Endothelial cell of umbilical vein (primary cell): Measurements from ENCODE around the gene CHST7. TPM values are rescaled to one million over a fixed set of nuclear protein-coding genes. Genes with fewer than 3 reads are reported as not detected.

ENCODE experiments used
- BruUV-seq: library from RNA; stranded (reverse); fragments of 400-500 nt; replicated peaks from 2 replicates; lab custom pipeline; 2021; lab: Mats Ljungman, UMichigan
- CTCF ChIA-PET: fragments of 300-600, 350-600 bp; sonication (Branson Sonifier 250); formaldehyde crosslinking; loops from one replicate; lab custom pipeline; 2021; ENCODE audit warnings: antibody characterized with exemption, inconsistent platforms; lab: Charles Lee
- POLR2A ChIA-PET: fragments of 300-600, 350-600 bp; sonication (Branson Sonifier 250); formaldehyde crosslinking; loops from one replicate; lab custom pipeline; 2021; ENCODE audit warnings: antibody characterized with exemption, inconsistent platforms; lab: Charles Lee
- DNase-seq: peaks from one replicate; pipeline ENCODE4 v3.0.0-alpha.2; 2011; ENCODE audit warnings: low read depth, low spot score
- FAIRE-seq: peaks from 2 replicates; lab custom pipeline; 2011; peaks lifted over from hg19 to GRCh38; lab: Jason Lieb, UNC
- H2AFZ ChIP-seq: 2 replicates; pipeline ENCODE4 v1.6.0; 2012; ENCODE audit warnings: low read depth, low read length, control low read depth, inconsistent platforms
- H3K27ac ChIP-seq: 2 replicates; pipeline ENCODE4 v1.5.1; 2011; ENCODE audit warnings: low read depth, mild to moderate bottlenecking, control low read depth, low read length, moderate library complexity; ENCODE audit not compliant: insufficient read depth
- H3K27me3 ChIP-seq, 2 experiments: 2 replicates each; pipeline versions ENCODE4 v1.6.0 to v1.6.1; 2011; ENCODE audit warnings: low read length in 2 of 2, mixed read lengths in 1 of 2; ENCODE audit not compliant: control insufficient read depth in 2 of 2, insufficient read depth in 2 of 2
- H3K36me3 ChIP-seq, 2 experiments: 2 replicates in 1 of 2; 3 replicates in 1 of 2; pipeline ENCODE4 v1.5.1; 2011; ENCODE audit warnings: low read length in 2 of 2, mild to moderate bottlenecking in 1 of 2, moderate library complexity in 1 of 2; ENCODE audit not compliant: control insufficient read depth in 2 of 2, insufficient read depth in 2 of 2; ENCODE audit errors: extremely low read depth in 1 of 2
- H3K4me1 ChIP-seq: 3 replicates; pipeline ENCODE4 v1.5.1; 2011; ENCODE audit warnings: mild to moderate bottlenecking, low read length; ENCODE audit not compliant: control insufficient read depth, insufficient read depth; ENCODE audit errors: extremely low read depth
- H3K4me2 ChIP-seq: 2 replicates; pipeline ENCODE4 v1.6.1; 2011; ENCODE audit warnings: low read length, control low read depth, mixed read lengths; ENCODE audit not compliant: insufficient read depth
- H3K4me3 ChIP-seq, 3 experiments: fragments of 200-600 bp in 1 of 3; sonication (generic), shearing (Covaris generic) in 1 of 3; replicated peaks in 1 of 3; 2 replicates each; pipeline ENCODE4 v1.5.1; 2011 to 2016; ENCODE audit warnings: control low read depth in 3 of 3, low read length in 3 of 3, mild to moderate bottlenecking in 2 of 3, inconsistent platforms in 1 of 3, low read depth in 1 of 3, moderate library complexity in 1 of 3; ENCODE audit not compliant: insufficient read depth in 1 of 3
- H3K79me2 ChIP-seq: 2 replicates; pipeline ENCODE4 v1.6.0; 2012; ENCODE audit warnings: low read length, inconsistent platforms; ENCODE audit not compliant: control insufficient read depth, insufficient read depth
- H3K9ac ChIP-seq: replicated peaks from 2 replicates; pipeline ENCODE3; 2011; ENCODE audit warnings: low read length, control low read depth; ENCODE audit not compliant: insufficient read depth; ENCODE audit errors: extremely low read depth
- H3K9me1 ChIP-seq: replicated peaks from 3 replicates; pipeline ENCODE4 v1.6.0; 2011; ENCODE audit warnings: mild to moderate bottlenecking, low read length; ENCODE audit not compliant: control insufficient read depth, insufficient read depth; ENCODE audit errors: extremely low read depth
- H3K9me3 ChIP-seq: replicated peaks from 2 replicates; pipeline ENCODE4 v1.5.1; 2012; ENCODE audit warnings: low read length, inconsistent platforms; ENCODE audit not compliant: control insufficient read depth, insufficient read depth
- H4K20me1 ChIP-seq: replicated peaks from 2 replicates; pipeline ENCODE3; 2011; ENCODE audit warnings: mild to moderate bottlenecking, low read length; ENCODE audit not compliant: control insufficient read depth, insufficient read depth; ENCODE audit errors: extremely low read depth
- CTCF ChIP-seq, 2 donors: IDR thresholded peaks; 1 replicate in 1 of 2; 2 replicates in 1 of 2; pipeline ENCODE4 v1.5.1; 2011; ENCODE audit warnings: low read length in 2 of 2, mild to moderate bottlenecking in 2 of 2, moderate library complexity in 2 of 2, control low read depth in 1 of 2, inconsistent platforms in 1 of 2, low read depth in 1 of 2; ENCODE audit not compliant: insufficient read depth in 1 of 2; ENCODE audit errors: extremely low read depth in 1 of 2
- EZH2 ChIP-seq: IDR thresholded peaks from 2 replicates; pipeline ENCODE4 v1.6.1; 2012; ENCODE audit warnings: borderline replicate concordance, low read depth, mild to moderate bottlenecking, moderate library complexity, low read length, inconsistent platforms; ENCODE audit not compliant: severe bottlenecking
- FOS ChIP-seq: IDR thresholded peaks from 2 replicates; pipeline ENCODE4 v1.6.1; 2011; ENCODE audit warnings: mild to moderate bottlenecking, low read length, moderate library complexity, borderline replicate concordance; ENCODE audit not compliant: insufficient read depth
- GATA2 ChIP-seq: IDR thresholded peaks from 2 replicates; pipeline ENCODE4 v1.7.0; 2011; ENCODE audit warnings: low read depth, mild to moderate bottlenecking, moderate library complexity, mixed read lengths, low read length; ENCODE audit not compliant: insufficient read length, insufficient read depth
- JUN ChIP-seq: IDR thresholded peaks from 2 replicates; pipeline ENCODE4 v1.6.1; 2011; ENCODE audit warnings: borderline replicate concordance, low read depth; ENCODE audit not compliant: insufficient read length, insufficient read depth
- MAX ChIP-seq: IDR thresholded peaks from 2 replicates; pipeline ENCODE4 v1.6.1; 2011; ENCODE audit not compliant: insufficient read depth, insufficient read length
- MYC ChIP-seq: IDR thresholded peaks from one replicate; pipeline ENCODE4 v1.6.1; 2011; ENCODE audit warnings: mild to moderate bottlenecking, low read depth, low read length
- POLR2A ChIP-seq: IDR thresholded peaks from 2 replicates; pipeline ENCODE4 v1.6.1; 2012; ENCODE audit warnings: low read depth, mild to moderate bottlenecking, control low read depth, low read length
- POLR2AphosphoS5 ChIP-seq: IDR thresholded peaks from 2 replicates; pipeline ENCODE4 v1.6.1; 2012; ENCODE audit warnings: low read depth, mild to moderate bottlenecking, control low read depth, low read length, moderate library complexity; ENCODE audit not compliant: insufficient read depth
- dilution Hi-C: fragments of 300-500 bp; cut with MboI; formaldehyde crosslinking; loops from one replicate; pipeline ENCODE4 v1.15.0; 2019; ENCODE audit warnings: low sequenced_read_pairs; ENCODE audit not compliant: extremely low pct_ligation_motif_present
- intact Hi-C: fragments of 100-400 bp; cut with micrococcal nuclease; formaldehyde crosslinking; loops from one replicate; pipeline ENCODE4 v1.10.0; 2022
- polyA plus RNA-seq, 4 experiments: library from polyadenylated mRNA; depleted of rRNA in 3 of 4; stranded (reverse) in 3 of 4; unstranded in 1 of 4; fragments of >200 nt; gene quantifications; 2 replicates each; pipeline versions ENCODE4 v1.2.1 to v1.2.3, GENCODE V29; 2011 to 2012; ENCODE audit warnings: missing spikeins in 1 of 4
- total RNA-seq: library from RNA; stranded (reverse); gene quantifications from 2 replicates; pipeline ENCODE4 v1.2.3, GENCODE V29; 2021

The CHST7 gene
- total and polyA plus RNA-seq, 2 donors (not counting 3 experiments of a cell fraction or from before 2014, with no cell fraction given), result 4.5 to 11.2 TPM

- BruUV-seq, result TSS peak; percentile 14
- Histone ChIP-seq H3K9me1 (no peaks in the 10 kb centered on the region), H3K27me3 (no peaks in the 10 kb centered on the region), H3K36me3 (no peaks in the 10 kb centered on the region), H2AFZ (no peak overlapping the region), H3K27ac (peak overlapping the region; percentile 93), H3K79me2 (peaks cover 8% of the 10 kb centered on the region), H3K4me3 (peak overlapping the region in 1 of 3 experiments; percentile 55), H3K4me1 (peaks cover 46% of the 10 kb centered on the region), H3K4me2 (peak overlapping the region; percentile 97), H4K20me1 (no peaks in the 10 kb centered on the region), H3K9me3 (no peaks in the 10 kb centered on the region), H3K9ac (peak overlapping the region; percentile 65)
- POLR2A ChIA-PET, result interaction anchor here (1.2 kb wide), 1 partner anchor 11 kb away, joined by 4 read pairs; no protein-coding TSS in a partner anchor
- TF ChIP-seq EZH2, result no peak
- no peak for TF ChIP-seq POLR2A
- no peak for TF ChIP-seq FOS
- TF ChIP-seq JUN, result no peak
- TF ChIP-seq MYC, result no peak
- TF ChIP-seq POLR2AphosphoS5, result peak; percentile 18
- TF ChIP-seq GATA2, result peak; percentile 64
- TF ChIP-seq MAX, result no peak
- no peak for TF ChIP-seq CTCF (IDR thresholded peaks at IDR 0.05; ENCODE audit: extremely low read depth in 1 of 2, insufficient read depth in 1 of 2, low read depth in 1 of 2, low read length in 2 of 2)
- dilution Hi-C loops, result no loop called here
- CTCF ChIA-PET, result interaction anchor here (1.0 to 2.4 kb wide), 4 partner anchors 8 to 55 kb away, joined by 3 to 17 read pairs (median 6); no protein-coding TSS in a partner anchor
- DNase-seq (peak; percentile 81), FAIRE-seq (peak; percentile 72)
- intact Hi-C loops, result loop anchor here (1.0 kb wide), 1 partner anchor 39 kb away; no protein-coding TSS in a partner anchor
Observed at GRCh38 chrX:46587753-46588171, 14.2 kb downstream of the CHST7 start.
